ENCODE results near the gene SQSTM1.

GRCh38 chr5:179833056-179833708 is 12.5 kb downstream of the SQSTM1 start:
- TF ChIP-seq POLR2A (IDR thresholded peaks at IDR 0.05): no peak
- TF ChIP-seq CTCF (IDR thresholded peaks at IDR 0.05): no peak

Measured in body of pancreas (tissue), 4 donors.